Neural cell (in vitro differentiated cells): ENCODE measurements around the gene ANO1.

Experiments
- EP300 ChIP-seq: fragments of 450-650 bp; conservative IDR thresholded peaks from 2 replicates; pipeline ENCODE4 v1.6.1; 2014; ENCODE audit warnings: antibody characterized with exemption, mild to moderate bottlenecking, moderate library complexity; ENCODE audit not compliant: poor library complexity, severe bottlenecking
- SMC3 ChIP-seq: fragments of 450-650 bp; conservative IDR thresholded peaks from 2 replicates; pipeline ENCODE4 v1.6.1; 2014; ENCODE audit warnings: antibody characterized with exemption, mild to moderate bottlenecking, moderate library complexity; ENCODE audit not compliant: poor library complexity

GRCh38 chr11:70174547-70175235, 96.6 kb downstream of the ANO1 start:
- TF ChIP-seq SMC3 (no peak), EP300 (no peak)
